ENCODE measurements around the gene SCARB1.

SCARB1 gene

GRCh38 chr12:124795081-124795948, 68.3 kb downstream of the SCARB1 start:
- no peak overlapping the region for H3K4me3 ChIP-seq (replicated peaks; ENCODE audit: low read depth, low read length)
- no peak for DNase-seq (ENCODE audit: low read depth)
- TF ChIP-seq, protein P1, sequence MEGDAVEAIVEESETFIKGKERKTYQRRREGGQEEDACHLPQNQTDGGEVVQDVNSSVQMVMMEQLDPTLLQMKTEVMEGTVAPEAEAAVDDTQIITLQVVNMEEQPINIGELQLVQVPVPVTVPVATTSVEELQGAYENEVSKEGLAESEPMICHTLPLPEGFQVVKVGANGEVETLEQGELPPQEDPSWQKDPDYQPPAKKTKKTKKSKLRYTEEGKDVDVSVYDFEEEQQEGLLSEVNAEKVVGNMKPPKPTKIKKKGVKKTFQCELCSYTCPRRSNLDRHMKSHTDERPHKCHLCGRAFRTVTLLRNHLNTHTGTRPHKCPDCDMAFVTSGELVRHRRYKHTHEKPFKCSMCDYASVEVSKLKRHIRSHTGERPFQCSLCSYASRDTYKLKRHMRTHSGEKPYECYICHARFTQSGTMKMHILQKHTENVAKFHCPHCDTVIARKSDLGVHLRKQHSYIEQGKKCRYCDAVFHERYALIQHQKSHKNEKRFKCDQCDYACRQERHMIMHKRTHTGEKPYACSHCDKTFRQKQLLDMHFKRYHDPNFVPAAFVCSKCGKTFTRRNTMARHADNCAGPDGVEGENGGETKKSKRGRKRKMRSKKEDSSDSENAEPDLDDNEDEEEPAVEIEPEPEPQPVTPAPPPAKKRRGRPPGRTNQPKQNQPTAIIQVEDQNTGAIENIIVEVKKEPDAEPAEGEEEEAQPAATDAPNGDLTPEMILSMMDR (IDR thresholded peaks at IDR 0.05; ENCODE audit: low read length, missing control alignments) = no peak

GRCh38 chr12:124792961-124793441, 70.7 kb downstream of the SCARB1 start:
- no peak for DNase-seq (ENCODE audit: low read depth)
- TF ChIP-seq, protein P1 (IDR thresholded peaks at IDR 0.05; ENCODE audit: low read length, missing control alignments) = no peak
- no peak overlapping the region for H3K4me3 ChIP-seq (replicated peaks; ENCODE audit: low read depth, low read length)

DNA sequence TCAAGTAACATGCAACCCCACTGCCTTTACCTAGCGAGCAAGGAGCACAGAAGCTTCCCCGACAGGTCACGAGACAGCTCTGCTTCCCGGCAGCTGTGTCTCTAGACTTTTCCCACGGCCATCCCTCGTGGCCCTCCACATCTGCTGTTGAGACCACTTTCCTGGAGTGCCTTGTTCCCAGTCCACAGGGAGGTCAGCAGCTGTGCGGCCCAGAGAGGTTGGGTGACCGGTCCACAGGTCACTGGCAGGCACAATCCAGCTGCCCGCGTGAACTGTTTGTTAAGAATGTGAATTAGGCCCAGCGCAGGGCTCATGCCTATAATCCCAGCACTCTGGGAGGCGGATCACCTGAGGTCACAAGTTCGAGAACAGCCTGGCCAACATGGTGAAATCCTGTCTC, 71.5 kb downstream of the SCARB1 start:
- no peak overlapping the region for H3K4me3 ChIP-seq (replicated peaks; ENCODE audit: low read depth, low read length)
- DNase-seq (ENCODE audit: low read depth) = no peak
- TF ChIP-seq, protein P1 (IDR thresholded peaks at IDR 0.05; ENCODE audit: low read length, missing control alignments) = no peak

DNA sequence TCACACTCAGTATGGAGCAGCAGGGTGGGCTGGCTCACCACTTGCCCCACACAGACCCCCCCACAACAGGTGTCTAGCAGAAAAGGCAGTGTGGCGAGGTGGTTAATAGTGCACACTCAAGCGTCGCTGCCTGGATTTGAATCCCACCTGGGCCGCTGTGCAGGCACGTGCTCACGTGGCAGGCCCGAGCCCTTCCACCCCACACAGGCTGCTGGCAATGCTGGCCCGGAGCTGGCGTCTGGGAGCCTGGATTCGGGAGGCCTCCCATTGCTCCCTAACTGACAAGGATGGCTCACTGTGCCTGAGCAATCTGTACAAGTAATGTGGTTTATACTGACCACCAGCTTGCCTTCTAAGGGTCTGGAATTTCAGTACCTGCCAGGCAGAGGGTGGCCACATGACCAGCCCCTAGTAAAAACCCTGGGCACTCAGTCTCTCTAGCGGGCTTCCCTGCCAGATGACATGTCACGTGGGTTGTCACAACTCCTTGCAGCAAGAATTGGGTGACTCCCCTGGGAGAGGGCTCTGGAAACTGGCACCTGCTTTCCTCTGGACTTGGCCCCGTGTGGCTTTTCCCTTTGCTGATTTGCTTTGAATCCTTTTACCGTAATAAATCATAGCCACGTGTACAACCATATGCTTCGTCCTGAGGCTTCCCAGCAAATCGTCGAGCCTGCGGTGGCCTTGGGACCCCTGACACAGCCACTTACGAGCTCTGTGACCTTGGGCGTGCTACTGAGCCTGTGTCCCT, 72.8 kb downstream of the SCARB1 start:
- TF ChIP-seq, protein P1 (IDR thresholded peaks at IDR 0.05; ENCODE audit: low read length, missing control alignments) = no peak
- no peak for DNase-seq (ENCODE audit: low read depth)
- no peak overlapping the region for H3K4me3 ChIP-seq (replicated peaks; ENCODE audit: low read depth, low read length)

GRCh38 chr12:124788936-124789555, 74.6 kb downstream of the SCARB1 start:
- no peak for DNase-seq (ENCODE audit: low read depth)
- TF ChIP-seq, protein P1 (IDR thresholded peaks at IDR 0.05; ENCODE audit: low read length, missing control alignments) = no peak
- no peak overlapping the region for H3K4me3 ChIP-seq (replicated peaks; ENCODE audit: low read depth, low read length)

DNA sequence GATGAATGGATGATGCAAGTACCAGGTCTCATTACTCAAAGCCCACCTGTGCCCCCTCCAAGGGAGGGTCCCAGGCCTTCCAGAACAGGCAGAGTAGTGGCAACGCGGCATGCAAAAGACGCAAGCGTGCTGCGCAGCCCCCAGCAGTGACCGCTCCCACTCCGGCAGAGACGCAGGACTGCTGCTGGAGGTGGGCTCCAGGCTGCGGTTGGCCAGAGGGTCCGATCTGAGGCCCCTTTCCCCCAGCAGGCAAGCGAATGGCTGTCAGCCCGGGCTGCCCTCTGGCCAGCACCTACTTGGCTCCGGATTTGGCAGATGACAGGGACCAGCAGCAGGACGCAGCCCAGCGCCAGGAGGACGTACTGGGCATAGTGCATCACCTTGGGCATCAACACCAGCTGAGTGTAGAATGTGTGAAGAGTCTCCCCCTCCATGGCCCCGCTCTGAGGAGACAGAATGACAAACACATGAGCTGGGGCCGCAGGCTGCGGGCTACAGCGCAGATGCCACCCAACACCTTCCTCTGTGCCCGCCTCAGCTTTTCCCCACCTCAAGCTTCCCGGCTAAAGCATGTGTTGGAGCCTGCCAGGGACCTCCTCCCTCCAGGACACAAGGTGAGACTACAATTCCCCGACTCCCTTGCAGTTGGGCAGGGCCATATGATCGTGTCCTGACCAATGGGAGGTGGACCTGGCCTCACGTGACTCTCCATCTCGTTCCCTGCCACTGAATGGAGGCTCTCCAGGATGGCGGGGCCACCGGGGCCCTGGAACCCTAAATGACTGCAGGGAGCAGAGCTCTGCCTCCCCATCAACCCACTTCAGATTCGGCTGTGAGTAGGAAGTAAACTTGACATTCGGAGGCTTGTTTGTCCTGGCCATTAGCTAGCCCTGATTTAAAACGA, 77.4 kb downstream of the SCARB1 start:
- H3K4me3 ChIP-seq (replicated peaks; ENCODE audit: low read depth, low read length) = peak overlapping the region; percentile 52
- TF ChIP-seq, protein P1 (IDR thresholded peaks at IDR 0.05; ENCODE audit: low read length, missing control alignments) = no peak
- peak; percentile 92 for DNase-seq (ENCODE audit: low read depth)
